Measurements from ENCODE around the gene SIRT5.

The SIRT5 gene

DNA sequence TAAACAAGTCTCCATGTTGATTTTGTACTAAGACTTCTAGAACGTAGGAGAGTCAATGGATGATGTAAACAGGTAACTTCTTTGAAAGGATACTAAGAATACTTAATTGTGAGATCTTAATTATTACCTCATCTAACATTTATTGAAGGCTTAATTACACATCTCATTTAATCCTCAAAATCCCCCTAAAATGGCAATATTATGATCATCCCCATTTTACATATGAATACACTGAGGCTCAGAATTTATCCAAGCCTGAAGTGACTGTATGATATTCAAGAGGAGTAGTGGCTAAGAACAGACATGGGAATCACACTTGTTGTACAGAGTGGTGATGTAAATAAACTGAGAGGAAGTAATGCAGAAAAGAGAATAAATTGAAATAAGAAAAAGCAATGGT, 63.6 kb downstream of the SIRT5 start:
- no peak for DNase-seq

DNA sequence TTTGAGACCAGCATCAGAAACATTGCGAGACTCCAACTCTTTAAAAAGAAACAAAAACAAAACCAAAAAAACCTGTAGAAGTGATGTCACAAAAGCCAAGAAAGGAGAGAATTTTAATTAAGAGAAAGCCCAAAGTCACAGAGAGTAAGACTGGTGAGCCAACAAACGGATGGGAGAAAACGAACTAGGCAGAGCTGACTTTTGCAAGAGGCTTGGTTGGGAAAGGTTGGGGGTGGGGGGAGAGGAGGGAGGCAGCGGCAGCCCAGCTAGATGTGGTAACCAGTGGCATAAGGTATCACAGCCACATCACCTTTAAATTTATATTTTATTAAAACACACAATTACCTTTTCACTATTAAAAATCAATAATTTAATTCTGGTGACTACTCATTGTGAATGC, 64.2 kb downstream of the SIRT5 start:
- DNase-seq = no peak

DNA sequence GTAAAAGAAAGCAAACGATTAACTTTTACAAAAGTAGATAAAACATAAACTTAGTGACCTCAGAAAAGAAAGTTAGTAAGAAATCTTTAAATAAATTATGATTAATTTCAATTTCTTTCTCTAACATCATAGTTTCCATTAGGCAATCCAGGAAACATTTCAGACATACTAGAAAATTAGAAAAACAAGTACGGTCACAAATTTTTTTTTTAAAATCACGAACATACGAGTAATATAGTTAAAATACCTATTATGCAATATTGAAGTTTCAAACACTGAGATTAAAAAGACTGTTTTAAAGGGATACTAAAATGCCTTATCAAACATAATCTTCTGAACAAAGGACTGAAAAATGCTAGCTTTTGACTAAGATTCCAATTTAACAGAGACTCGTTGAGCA, 66.9 kb downstream of the SIRT5 start:
- DNase-seq = no peak

DNA sequence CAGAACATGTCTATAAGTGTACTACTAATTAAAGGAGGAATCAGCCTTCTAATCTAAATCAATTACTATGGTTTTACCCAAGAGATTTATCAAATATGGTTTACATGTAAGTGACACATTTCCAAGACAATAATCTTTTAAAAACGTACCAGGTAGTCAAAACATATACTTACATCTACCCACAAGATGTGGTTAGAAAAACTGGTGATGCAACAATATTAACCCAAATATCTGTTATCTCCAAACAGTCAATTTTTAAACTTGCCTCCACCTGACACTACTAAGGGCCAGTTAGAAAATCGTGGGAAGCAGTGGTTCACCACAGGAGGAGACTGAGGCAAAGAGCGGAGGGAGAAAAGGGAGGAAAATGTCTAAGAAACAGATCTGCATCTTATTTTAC, 68.7 kb downstream of the SIRT5 start:
- DNase-seq = no peak

DNA sequence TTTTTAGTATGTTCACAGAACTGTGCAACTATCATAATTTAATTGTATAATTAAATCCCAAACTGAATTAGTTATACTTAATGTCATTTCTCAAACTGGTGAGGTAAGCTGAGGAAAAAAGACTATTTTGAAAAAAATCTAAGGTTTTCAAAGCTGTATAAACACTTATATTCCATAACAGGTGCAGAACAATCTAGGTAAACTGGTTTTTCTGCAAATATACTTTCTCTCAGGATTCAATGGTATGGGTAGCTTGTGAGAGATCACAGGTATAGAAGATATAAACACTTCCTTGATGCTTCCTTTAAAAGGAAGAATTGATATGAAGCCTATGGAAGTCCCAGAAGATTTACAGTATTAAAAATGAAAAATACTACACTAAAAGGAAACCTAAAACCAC, 74.4 kb downstream of the SIRT5 start:
- DNase-seq = no peak

DNA sequence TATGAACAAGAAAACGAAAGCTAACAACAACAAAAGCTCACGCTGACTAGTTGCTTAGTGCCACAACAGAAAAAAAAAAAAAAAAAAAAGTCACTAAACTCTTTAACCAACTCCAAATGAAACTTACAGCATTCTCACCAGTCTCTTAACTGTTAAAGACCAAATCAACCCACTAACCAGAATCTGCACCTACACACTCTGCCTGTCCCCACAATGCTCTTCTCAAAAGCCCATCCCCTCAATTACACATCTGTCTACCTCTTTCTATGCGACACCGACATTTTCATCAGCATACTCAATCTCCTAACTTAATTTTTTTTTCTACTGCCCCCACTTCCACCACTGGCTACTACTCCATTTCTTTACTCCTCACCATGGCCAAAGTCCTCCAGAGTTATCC, 75.0 kb downstream of the SIRT5 start:
- no peak for DNase-seq

DNA sequence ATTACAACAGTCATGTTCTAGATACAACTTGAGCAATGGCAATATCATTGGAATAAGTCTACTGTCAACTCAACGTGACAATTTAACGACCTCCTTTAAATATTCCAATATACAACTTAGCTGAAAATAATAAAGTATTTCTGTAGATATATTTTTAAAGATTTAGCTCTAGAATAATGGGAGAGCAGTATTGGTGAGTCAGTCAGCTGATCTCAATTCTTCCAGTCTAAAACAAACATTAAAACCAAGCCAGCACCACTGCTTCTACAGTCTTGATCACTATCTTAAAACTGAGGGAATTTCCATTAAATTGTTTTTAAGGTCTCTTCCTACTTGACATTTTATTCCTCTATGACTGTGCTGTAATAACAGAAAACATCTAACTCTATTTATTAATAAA, 78.9 kb downstream of the SIRT5 start:
- DNase-seq = no peak

DNA sequence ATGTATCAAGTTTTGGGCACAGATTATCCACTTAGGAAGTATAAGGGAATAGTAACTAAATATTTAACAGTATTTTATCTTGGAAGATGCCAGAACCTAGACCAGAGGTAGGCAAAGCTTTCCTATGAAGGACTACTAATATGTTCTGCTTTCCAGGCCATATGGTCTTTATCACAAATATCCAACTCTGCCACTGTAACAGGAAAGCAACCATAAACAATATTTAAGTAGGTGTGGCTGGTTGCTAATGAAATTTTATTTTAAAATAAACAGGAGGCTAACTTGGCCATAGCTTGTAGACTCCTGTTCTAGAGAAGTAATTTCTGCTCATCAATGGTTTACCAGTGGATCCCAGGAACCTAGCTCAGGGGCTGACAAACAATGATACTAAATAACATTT, 80.1 kb downstream of the SIRT5 start:
- DNase-seq = no peak

DNA sequence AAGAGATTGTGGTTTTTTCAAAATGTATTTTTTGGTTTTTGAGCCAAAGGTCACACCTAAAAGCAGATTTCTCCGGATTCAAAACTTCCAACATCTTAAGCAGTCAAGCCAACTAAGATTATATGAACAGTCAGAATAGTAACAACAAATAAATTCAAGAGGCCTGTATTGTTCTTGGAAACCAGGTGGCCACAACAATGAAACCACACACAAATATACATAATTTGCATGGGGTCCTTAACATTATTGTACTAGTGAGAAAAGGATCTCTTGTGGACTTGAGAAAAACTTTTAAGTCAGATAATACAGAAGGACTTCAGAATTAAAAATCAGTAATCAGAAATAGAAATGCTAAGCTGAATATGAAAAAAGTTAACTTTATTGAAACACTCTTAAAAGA, 81.3 kb downstream of the SIRT5 start:
- no peak for DNase-seq

DNA sequence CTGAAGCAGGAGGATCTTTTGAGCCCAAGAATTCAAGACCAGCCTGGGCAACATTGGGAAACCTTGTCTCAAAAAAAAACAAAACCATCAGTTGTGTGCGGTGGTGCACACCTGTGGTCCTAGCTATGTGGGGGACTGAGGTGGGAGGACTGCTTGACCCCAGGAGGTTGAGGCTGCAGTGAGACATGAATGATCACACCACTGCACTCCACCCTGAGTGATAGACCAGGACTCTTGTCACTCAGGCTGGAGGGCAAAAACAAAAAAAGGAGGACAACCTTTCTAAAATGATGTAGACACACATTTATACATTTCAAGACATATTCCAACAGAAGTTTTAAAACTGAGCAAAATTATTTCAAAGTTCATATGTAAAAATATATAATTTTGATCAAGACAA, 85.9 kb downstream of the SIRT5 start:
- no peak for DNase-seq

DNA sequence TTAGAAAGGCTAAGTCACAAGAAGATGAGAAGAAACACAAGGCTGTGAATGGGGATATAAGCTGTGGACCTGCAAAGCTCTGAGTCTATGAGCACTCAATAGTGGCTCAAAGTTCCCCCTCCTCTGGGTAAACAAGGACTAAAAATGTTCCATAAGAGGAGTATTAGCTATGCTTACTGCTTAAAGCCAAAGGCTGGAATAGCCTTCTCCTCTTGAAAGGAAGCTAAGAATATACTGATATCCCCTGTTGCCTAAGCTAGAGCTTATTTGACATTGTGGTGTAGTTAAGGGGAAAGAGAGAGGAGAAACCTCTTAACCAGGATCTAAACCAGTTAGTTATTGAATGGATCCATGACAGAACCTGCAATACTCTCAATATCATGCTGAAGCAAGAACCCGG, 86.5 kb downstream of the SIRT5 start:
- no peak for DNase-seq

DNA sequence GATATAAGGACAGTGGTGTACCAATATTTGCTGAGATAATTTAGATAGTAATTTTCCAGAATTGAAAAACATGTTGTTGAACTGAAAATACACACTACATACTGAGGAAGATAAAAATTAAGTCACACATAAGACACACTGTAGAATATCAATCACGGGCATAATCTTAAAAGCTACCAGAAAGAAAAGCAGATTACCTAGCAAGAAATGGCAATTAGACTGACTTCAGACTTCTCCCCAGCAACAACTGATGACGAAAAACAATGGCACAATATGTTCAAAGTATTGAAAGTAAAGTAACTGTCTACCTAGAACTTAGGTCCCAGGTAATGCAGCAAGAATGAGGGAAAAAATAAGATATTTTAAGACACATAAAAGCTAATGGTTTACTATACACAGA, 87.2 kb downstream of the SIRT5 start:
- no peak for DNase-seq

DNA sequence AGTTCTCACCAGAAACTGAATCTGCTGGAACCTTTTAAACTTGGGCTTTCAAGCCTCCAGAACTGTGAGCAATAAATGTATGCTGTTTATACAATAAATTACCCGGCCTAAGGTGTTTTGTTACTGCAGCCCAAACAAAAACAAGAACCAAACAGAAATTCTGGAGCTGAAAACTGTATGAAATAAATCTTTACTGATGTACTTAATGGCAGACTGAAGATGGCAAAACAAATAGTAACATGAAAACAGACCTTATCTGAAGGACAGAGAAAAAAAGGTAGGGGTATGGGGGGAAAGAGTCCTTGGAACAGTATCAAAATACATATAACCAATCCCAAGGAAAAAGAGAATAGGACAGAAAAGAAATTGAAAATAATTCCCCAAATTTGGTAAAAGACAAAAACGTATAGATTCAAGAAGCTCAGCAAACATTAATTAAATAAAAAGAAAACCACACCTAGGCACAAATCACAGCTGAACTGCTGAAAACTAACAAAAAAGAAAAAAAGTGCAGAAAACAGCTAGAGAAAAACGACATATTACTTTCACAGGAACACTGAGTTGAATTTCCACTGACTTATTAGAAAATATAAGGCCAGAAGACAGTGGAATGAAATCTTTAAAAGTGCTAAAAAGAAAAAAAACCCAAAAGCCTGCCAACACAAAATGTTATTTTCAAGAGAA, 88.4 kb downstream of the SIRT5 start:
- DNase-seq = no peak

DNA sequence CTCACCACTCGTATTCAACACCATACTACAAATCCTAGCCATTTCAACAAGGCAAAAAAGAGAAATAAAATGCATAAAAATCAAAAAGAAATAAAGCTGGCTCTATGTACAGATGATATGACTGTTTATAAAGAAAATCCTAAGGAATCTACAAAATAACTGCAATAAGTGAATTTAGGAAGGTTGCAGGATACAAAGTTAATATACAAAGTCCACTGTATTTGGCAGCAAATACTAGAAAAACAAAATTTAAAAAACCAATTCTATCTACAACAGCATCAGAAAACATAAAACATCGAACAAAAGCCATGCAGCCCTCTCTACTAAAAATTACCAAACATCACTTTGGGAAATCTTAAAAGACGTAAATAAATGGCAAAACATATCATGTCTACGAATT, 89.6 kb downstream of the SIRT5 start:
- DNase-seq = no peak

Data from stimulated activated CD8-positive, alpha-beta memory T cell treated with anti-CD3 and anti-CD28 coated beads, Interleukin-4, amount 100 ng/mL, for 48 hours (primary cell).